Activated CD4-positive, alpha-beta T cell treated with anti-CD3 and anti-CD28 coated beads for 24 hours (primary cell): ENCODE data around the gene CNTN3.

ENCODE experiments used
- DNase-seq, 2 donors: peaks; one replicate each; pipeline ENCODE4 v3.0.0-alpha.2; 2020; ENCODE audit warnings: low read depth in 2 of 2

Gene CNTN3

GRCh38 chr3:74614107-74614967 is at the start of gene CNTN3:
CNTN3 (minus strand) TSS chr3:74614659; CDS start chr3:74521112, 93,547 bp downstream.
- DNase-seq, result no peak

DNA sequence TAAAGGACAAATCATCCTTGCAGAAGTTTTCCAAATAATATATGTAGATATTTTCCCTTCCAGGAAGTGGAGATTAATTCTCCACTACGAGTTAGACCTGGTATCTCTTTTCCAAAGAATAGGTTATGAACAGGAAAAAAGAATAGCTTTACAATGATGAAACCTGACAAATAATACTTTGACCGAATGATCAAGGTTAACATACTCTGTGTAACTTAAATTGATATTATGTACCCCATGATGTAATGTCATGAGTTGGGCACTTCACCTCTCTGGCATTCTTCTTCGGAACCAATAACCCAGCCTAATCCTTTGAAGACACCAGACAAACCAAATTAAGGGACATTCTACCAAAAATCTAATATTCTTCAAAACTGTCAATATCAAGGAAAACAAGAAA is 48.7 kb upstream of the CNTN3 start:
- no peak for DNase-seq

DNA sequence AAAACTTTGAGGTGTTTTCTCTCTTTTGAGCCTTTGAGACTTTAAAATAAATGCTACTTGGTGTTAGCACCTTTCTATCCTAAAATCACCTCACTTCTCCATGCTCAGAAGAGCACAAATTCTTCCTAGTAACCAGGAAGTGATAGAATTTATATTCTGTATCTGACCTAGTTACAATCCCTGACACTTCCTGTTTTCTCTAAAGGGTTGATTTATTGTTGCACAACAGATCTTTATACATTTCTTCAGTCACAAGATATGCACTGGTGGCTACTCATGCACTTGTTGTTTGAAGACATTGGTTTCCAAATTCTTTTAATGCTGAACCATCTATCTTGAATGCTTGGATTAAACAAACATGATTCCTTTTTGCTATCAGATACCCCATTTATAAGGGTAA is 47.2 kb upstream of the CNTN3 start:
- DNase-seq, result no peak

DNA sequence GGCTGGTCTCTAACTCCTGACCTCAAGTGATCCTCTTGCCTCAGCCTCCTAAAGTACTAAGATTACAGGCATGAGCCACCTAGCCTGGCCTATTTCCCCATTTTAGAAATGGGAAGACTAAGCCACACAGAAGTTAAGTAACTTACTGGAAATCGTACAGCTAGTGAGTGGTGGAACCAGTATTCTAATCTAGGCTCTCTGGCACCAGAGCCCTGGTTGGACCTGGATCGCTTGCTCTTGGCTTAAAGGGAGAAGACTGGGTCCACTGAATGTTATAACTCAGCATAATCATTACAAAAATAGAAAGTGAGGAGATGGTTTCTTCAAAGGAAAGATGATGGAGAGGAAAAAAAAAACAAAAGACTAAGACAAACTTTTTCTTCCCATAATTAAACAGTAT is 37.4 kb upstream of the CNTN3 start:
- no peak for DNase-seq

DNA sequence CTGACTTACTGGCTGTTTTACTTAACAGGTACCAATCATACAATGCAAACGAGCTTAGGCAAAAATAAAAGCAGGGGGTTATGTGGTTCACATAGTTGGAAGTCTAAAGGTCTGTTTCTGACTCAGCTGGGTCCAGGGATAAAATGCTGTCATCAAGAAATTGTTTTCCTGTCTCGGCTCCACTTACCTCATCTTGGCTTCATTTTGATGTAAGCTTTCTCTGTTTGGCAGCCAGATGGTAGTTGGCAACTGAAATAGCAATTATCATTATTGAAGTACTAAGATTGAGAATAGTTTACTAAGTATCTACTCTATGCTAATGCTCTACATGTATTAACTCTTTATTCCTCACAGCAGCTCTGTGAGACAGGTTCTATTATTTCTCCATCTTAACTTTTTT is 36.8 kb upstream of the CNTN3 start:
- DNase-seq, result no peak

DNA sequence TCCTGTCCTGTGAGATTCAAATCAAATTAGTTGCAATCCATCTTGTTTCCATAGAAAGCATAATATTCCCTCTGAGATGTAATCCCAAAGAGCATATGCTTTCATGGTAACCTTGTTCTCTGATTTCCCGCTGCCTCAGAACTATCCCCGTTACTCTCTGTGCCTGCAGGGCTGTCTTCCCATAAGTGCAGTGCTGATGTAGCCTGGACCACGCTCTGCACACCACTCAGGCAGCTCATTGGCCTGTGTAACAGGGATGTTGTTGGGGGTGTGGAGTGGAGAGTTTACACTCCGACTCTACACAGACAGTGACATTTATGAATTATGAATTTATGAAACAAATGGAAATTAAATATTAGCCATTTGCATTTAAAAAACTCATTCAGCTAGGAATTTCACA is 33.6 kb upstream of the CNTN3 start:
- DNase-seq, result no peak

GRCh38 chr3:74646094-74646493 is 31.6 kb upstream of the CNTN3 start:
- DNase-seq, result no peak

DNA sequence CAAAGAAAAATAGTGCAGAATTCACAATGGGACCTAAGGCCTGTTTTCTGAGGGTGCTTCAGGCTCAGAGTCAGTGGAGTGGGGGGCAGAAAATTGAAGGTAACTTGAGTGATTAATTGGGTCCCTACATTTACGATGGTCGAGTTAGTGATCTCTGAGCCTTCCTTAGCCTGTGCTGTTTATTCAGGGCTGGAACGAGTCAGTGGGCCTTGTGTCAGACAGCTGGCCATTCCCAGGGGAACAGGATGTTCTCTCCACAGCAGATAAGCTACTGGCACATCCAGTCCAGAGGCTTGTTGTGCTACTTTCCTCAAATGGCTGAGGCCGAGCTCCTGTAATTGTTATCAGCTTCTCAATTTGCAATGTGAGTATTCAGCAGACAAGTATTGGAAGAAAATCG is 29.2 kb upstream of the CNTN3 start:
- no peak for DNase-seq

DNA sequence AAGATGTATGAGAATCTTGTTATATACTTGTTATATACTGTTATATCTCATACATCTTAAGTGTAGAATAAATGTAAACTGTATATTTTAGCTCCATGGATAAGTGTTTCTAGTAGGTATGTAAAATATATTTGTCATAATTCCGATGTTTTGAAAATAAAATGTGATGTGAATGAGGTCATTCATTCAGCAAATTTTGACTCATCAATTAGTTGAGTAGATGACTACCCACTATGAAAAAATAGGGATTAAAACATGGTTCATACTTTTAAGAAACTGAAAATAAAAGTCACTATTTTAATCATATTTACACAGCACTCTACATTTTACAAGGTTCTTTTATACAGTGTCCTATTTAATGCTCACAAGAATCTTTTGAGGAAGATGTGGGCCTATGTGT is 28.4 kb upstream of the CNTN3 start:
- no peak for DNase-seq

DNA sequence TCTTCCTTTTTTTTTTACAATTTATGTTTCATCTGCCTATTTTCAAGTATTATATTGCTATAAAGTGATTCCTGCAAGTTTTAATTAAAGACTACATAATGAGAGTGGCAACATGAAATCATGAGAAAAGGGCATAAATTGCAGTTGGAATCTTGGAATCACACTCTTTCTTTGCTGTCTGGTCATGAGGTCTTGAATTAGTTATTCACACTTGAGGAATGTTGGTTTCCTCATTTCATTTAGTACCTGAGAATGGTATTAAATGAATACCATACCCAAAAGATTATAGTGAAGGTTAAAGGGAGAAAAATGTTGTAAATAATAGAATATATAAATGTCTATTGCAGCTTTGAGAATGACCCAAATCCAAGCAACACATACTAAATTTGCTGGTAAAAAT is 25.8 kb upstream of the CNTN3 start:
- DNase-seq, result no peak

DNA sequence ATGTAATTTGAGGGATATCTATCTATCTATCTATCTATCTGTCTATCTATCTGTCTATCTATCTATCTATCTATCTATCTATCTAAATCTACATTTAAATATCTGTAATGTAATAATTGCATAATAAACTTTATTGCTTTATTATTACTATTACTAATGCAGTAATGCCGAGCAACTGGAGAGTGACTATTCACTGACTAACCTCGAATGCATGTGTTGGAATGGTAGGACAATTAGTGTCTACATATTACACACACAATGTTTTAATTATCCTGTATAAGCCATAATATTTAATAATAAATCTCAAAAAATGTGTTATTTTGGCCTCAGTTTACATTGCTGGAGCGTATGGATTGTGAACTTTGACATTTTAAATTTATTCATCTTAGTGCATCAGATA is 25.2 kb upstream of the CNTN3 start:
- no peak for DNase-seq

DNA sequence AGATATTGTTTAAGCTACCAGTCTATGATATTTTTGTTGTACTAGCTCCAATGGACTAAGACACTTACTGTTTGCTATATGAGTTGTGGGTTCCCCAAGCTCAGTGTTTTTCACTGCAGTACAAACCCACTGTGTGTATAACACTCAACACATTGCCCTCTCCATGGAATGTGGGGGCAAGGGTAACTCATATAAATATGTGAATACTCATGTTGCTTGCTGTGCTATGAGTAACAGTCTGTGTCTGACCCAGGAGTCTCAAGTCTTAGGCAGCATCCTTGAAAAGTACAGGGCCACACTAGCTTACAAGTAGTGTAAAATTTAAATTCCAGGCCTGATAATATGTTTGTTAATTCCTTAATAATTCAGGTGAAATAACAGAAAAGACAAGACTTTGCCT is 22.5 kb upstream of the CNTN3 start:
- no peak for DNase-seq

DNA sequence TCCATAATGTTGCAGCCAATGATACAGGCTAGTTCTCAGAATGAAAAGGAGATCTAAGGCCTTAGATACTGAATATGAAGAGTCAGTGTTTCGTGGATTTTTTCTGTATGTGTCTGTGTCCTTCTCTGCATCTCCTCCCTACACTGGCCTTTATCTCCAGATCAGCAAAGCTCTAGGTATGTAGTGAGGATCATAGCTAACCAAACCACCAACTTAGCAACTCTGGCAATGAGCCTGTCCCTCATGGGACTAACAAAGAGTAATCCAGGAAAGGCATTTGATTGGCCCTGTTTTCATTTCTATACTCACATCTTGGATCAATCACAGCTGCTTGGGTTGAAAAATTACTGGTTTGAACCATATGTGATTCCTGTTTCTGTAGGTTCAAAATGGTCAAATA is 18.6 kb upstream of the CNTN3 start:
- no peak for DNase-seq

DNA sequence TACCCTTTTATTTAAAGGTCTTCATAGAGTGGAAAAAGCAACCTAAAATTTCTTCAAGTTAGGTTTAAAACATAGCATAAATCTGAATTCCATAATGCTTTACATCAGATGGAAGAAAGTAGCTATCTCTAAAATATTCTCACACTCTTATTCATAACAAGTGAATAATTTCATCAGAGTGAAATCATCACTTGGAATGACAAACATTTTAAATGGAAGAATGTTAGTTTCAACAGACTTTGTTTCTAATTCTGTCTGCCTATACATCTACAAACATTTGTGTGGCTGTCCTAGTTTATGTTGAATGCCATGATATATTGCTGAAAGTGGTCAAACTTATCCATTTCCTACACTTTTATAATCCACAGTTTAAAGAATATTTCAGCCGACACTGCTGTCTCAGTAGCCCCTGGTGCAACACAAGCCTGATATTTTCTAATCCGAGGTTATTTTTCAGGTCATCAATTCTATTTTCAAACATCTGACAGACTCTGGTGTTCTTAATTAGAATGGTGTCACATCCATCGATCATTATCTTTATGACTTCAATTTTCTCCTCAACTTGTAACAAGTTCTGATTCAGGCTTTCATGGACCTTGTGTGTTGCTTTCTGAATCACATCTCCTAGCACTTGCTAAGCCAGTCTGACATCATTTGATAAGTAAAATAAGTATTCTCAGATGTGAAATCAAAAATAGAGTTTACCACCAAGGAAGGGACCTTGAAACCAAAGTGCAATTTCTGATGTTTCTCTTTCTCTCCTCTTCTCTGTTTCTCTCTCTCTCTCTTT is 17.1 kb upstream of the CNTN3 start:
- no peak for DNase-seq

- DNase-seq, result no peak
Measured at GRCh38 chr3:74630602-74631001, 16.1 kb upstream of the CNTN3 start.

DNA sequence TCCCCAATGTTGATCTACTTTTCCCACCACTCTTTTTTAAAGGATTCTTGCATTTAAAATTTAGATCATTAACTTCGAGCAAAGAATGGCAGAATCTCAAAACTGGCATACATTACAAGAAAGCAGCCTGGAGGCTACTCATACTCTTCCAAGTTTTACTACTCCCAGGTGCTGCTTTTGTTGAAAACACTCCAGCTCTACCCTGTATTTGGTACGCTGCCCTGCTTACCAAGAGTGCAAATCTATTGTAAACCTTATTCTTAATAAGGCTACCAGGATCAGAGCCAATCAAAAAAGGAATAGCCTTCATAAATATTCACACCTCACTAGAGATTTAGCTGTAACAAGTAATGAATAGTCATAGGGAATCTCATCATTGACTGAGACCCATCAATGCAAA is 11.6 kb upstream of the CNTN3 start:
- DNase-seq, result no peak

DNA sequence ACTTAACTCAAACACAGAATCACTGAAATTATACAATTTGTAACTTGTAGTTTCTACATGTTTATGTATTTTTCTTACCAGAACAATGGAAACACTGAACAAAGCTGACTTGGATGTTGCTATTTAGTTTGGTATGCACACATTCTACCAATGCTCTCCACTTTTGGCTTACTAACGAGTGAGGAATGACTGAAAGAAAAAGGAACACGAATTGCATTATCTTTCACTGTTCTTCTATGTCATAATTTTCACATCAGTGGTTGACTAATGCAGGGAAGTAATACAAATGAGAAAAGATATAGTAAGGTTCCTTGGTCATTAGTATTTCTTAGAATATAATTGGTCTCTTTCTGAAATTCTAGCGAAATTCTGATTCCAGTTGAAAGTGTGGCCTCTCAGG is 9.8 kb upstream of the CNTN3 start:
- no peak for DNase-seq

- DNase-seq, result no peak
Measured at GRCh38 chr3:74623261-74623836, 8.9 kb upstream of the CNTN3 start.

- no peak for DNase-seq
Measured at GRCh38 chr3:74621581-74621980, 7.1 kb upstream of the CNTN3 start.

DNA sequence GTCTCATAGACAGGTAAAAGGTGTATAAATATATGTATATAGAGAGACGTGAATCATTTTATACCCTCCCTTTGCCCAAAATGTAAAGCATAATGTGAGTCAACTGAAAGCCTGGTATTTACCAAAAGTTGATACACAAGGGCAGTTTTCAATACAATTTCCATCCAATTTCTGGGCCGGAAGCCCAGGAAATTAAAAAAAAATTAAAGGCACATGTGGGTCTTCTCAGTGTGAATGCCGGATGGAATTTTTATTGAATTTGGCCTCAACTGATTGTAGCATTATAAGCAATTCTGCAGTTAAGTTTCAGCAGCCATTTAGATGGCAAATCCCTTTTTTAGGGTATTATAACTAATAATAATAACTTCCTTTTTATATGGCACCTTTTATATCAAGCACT is 3.3 kb upstream of the CNTN3 start:
- no peak for DNase-seq

GRCh38 chr3:74613521-74614106 is 845 bp downstream of the CNTN3 start:
- DNase-seq, result no peak

GRCh38 chr3:74613060-74613459 is 1.4 kb downstream of the CNTN3 start:
- DNase-seq, result no peak
